Colonic mucosa (tissue), 4 donors: ENCODE measurements around the gene SH2D1B. TPM values are rescaled to one million over a fixed set of nuclear protein-coding genes. Genes with fewer than 3 reads are reported as not detected.
"Not testable (repeated sequence)": the region's sequence is repeated elsewhere in the genome, so short reads cannot be mapped to it uniquely, and the experiment has no call there.

ENCODE experiments used
- DNase-seq: peaks from one replicate; pipeline ENCODE4 v3.0.0-alpha.2; 2020
- H3K27ac ChIP-seq: fragments of 200-600 bp; one replicate; pipeline ENCODE4 v1.8.0; 2021
- H3K27me3 ChIP-seq: fragments of 200-600 bp; one replicate; pipeline ENCODE4 v1.8.0; 2021
- H3K36me3 ChIP-seq: fragments of 200-600 bp; one replicate; pipeline ENCODE4 v1.8.0; 2021
- H3K4me1 ChIP-seq: fragments of 200-600 bp; one replicate; pipeline ENCODE4 v1.8.0; 2021; ENCODE audit warnings: mild to moderate bottlenecking
- H3K4me3 ChIP-seq: fragments of 200-600 bp; one replicate; pipeline ENCODE4 v1.8.0; 2021
- H3K9ac ChIP-seq, 2 donors: one replicate each; pipeline ENCODE4 v1.7.0; 2013; ENCODE audit warnings: control low read depth in 2 of 2, low read depth in 2 of 2, low read length in 2 of 2
- H3K9me3 ChIP-seq: fragments of 200-600 bp; one replicate; pipeline ENCODE4 v1.8.0; 2021
- intact Hi-C: fragments of 100-400 bp; cut with DNase I; formaldehyde crosslinking; loops from one replicate; pipeline ENCODE4 v1.14.1; 2022
- total RNA-seq, 2 donors: library from RNA; stranded (reverse); fragmentation: NEBNext Ultra II Directional in 1 of 2; extraction: Animal tissue kit (Norgen Biotek cat#: 25700) in 1 of 2; gene quantifications; one replicate each; pipeline ENCODE4 v1.2.1, GENCODE V29; 2021
- TF ChIP-seq, protein P1 (sequence below): fragments of 200-600 bp; IDR thresholded peaks from one replicate; pipeline ENCODE4 v1.8.0; 2022; ENCODE audit warnings: antibody characterized with exemption, mild to moderate bottlenecking
- donor health status: healthy.
- donor health status: DM: no; HTN: no; CAD: no.
- donor health status: DM: no; HTN: no; CAD: no.

SH2D1B gene
- under 1 TPM; 0.27 to 0.69 TPM for total RNA-seq

GRCh38 chr1:162412002-162412401 lies at the start of gene SH2D1B:
Gene SH2D1B (minus strand): TSS chr1:162412136. CDS start chr1:162412016, 120 bp downstream.
- no peak within 1 kb of the TSS for H3K27ac ChIP-seq
- H3K36me3 ChIP-seq, result no peaks in the 10 kb centered on the region
- intact Hi-C loops, result no loop called here
- H3K4me1 ChIP-seq, result no peaks in the 10 kb centered on the region
- TF ChIP-seq, protein P1, sequence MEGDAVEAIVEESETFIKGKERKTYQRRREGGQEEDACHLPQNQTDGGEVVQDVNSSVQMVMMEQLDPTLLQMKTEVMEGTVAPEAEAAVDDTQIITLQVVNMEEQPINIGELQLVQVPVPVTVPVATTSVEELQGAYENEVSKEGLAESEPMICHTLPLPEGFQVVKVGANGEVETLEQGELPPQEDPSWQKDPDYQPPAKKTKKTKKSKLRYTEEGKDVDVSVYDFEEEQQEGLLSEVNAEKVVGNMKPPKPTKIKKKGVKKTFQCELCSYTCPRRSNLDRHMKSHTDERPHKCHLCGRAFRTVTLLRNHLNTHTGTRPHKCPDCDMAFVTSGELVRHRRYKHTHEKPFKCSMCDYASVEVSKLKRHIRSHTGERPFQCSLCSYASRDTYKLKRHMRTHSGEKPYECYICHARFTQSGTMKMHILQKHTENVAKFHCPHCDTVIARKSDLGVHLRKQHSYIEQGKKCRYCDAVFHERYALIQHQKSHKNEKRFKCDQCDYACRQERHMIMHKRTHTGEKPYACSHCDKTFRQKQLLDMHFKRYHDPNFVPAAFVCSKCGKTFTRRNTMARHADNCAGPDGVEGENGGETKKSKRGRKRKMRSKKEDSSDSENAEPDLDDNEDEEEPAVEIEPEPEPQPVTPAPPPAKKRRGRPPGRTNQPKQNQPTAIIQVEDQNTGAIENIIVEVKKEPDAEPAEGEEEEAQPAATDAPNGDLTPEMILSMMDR, result no peak
- H3K9me3 ChIP-seq, result no peaks in the 10 kb centered on the region
- DNase-seq, result no peak
- H3K9ac ChIP-seq, result no peak within 1 kb of the TSS
- no peaks in the 10 kb centered on the region for H3K27me3 ChIP-seq
- H3K4me3 ChIP-seq, result no peak within 1 kb of the TSS

GRCh38 chr1:162458236-162458635 lies 46.3 kb upstream of the SH2D1B start:
- H3K9ac ChIP-seq, result no peak overlapping the region
- H3K36me3 ChIP-seq, result no peaks in the 10 kb centered on the region
- intact Hi-C loops, result no loop called here
- no peaks in the 10 kb centered on the region for H3K9me3 ChIP-seq
- H3K27me3 ChIP-seq, result no peaks in the 10 kb centered on the region
- TF ChIP-seq, protein P1, result no peak
- H3K4me3 ChIP-seq, result no peak overlapping the region
- H3K4me1 ChIP-seq, result no peaks in the 10 kb centered on the region
- DNase-seq, result no peak
- no peak overlapping the region for H3K27ac ChIP-seq

- TF ChIP-seq, protein P1, result no peak
- intact Hi-C loops, result no loop called here
- H3K4me1 ChIP-seq, result no peaks in the 10 kb centered on the region
- H3K9me3 ChIP-seq, result no peaks in the 10 kb centered on the region
- no peak overlapping the region for H3K27ac ChIP-seq
- H3K9ac ChIP-seq, result no peak overlapping the region
- H3K4me3 ChIP-seq, result no peak overlapping the region
- no peak for DNase-seq
- H3K27me3 ChIP-seq, result no peaks in the 10 kb centered on the region
- no peaks in the 10 kb centered on the region for H3K36me3 ChIP-seq
These were observed 44.4 kb upstream of the SH2D1B start for GRCh38 chr1:162456323-162456722.

DNA sequence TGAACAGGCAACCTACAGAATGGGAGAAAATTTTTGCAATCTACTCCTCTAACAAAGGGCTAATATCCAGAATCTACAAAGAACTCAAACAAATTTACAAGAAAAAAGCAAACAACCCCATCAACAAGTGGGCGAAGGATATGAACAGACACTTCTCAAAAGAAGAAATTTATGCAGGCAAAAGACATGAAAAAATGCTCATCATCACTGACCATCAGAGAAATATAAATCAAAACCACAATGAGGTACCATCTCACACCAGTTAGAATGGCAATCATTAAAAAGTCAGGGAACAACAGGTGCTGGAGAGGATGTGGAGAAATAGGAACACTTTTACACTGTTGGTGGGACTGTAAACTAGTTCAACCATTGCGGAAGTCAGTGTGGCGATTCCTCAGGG lies 42.4 kb upstream of the SH2D1B start:
- H3K27me3 ChIP-seq, H3K9me3 ChIP-seq, intact Hi-C loops: not testable (repeated sequence)

DNA sequence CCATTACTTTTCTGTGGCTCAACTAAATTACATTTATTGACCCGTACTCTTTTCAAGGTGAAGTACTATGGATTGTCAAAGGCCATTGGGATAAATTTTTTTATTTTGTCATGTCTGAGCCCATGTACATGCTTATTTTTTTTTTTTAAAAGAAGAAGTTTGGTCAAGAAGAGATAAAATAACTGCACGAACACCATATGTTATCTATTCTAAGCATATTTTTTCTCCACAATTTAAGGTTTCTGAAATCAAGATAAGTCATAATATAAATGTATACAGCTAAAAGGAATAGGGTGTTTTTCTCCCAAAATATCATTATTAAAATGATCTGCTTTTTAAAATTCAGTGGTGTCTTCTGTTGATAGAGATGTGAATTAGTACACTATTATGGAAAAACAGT lies 35.0 kb upstream of the SH2D1B start:
- TF ChIP-seq, protein P1, result no peak
- no peak overlapping the region for H3K4me3 ChIP-seq
- no peak for DNase-seq
- no peak overlapping the region for H3K9ac ChIP-seq
- H3K27ac ChIP-seq, result no peak overlapping the region
- H3K27me3 ChIP-seq, result no peaks in the 10 kb centered on the region
- H3K4me1 ChIP-seq, result no peaks in the 10 kb centered on the region
- H3K36me3 ChIP-seq, result no peaks in the 10 kb centered on the region
- intact Hi-C loops, result no loop called here
- H3K9me3 ChIP-seq, result no peaks in the 10 kb centered on the region

More for the DNA sequence above, 42.4 kb upstream of the SH2D1B start:
- H3K36me3 ChIP-seq, H3K27ac ChIP-seq, H3K4me1 ChIP-seq, H3K4me3 ChIP-seq, DNase-seq, H3K9ac ChIP-seq: not testable (repeated sequence)

DNA sequence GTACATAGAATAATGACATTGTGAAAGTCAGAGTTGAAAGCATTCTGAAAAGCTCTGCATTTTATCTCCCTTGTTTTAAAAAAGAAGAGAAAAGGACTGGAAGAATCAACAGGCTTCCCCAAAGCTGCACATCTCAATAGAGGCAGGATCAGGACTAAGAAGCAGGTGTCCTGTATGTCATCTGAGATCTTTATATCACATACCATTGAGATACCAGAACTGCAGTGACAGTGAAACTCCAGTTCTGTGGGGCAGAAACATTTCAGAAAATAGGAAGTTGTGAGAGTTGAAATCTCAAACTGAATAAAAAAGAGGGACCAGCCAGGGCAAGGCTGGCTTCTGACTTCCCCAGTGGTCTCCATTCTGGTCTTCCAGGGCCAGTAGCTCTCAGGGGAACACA lies 33.0 kb upstream of the SH2D1B start:
- H3K27me3 ChIP-seq, result no peaks in the 10 kb centered on the region
- no peaks in the 10 kb centered on the region for H3K9me3 ChIP-seq
- H3K4me1 ChIP-seq, result no peaks in the 10 kb centered on the region
- no peak overlapping the region for H3K4me3 ChIP-seq
- DNase-seq, result no peak
- intact Hi-C loops, result no loop called here
- H3K36me3 ChIP-seq, result no peaks in the 10 kb centered on the region
- TF ChIP-seq, protein P1, result no peak
- no peak overlapping the region for H3K9ac ChIP-seq
- H3K27ac ChIP-seq, result no peak overlapping the region

- H3K9me3 ChIP-seq, H3K4me1 ChIP-seq, H3K36me3 ChIP-seq, H3K4me3 ChIP-seq, H3K9ac ChIP-seq, H3K27me3 ChIP-seq, H3K27ac ChIP-seq, intact Hi-C loops, DNase-seq: not testable (repeated sequence)
These were observed 21.2 kb upstream of the SH2D1B start for GRCh38 chr1:162432977-162433713.
